ENCODE measurements around the gene SUCNR1.
"Not testable (repeated sequence)": the region's sequence is repeated elsewhere in the genome, so short reads cannot be mapped to it uniquely, and the experiment has no call there.

Gene SUCNR1

GRCh38 chr3:151874079-151874478, 636 bp downstream of the SUCNR1 start:
- peak in 1 of 2 experiments; percentile 27 for DNase-seq

GRCh38 chr3:151875759-151876158, 2.3 kb downstream of the SUCNR1 start:
- peak; percentile 39 to 62 for DNase-seq

GRCh38 chr3:151877269-151877668, 3.8 kb downstream of the SUCNR1 start:
- DNase-seq, result no peak

DNA sequence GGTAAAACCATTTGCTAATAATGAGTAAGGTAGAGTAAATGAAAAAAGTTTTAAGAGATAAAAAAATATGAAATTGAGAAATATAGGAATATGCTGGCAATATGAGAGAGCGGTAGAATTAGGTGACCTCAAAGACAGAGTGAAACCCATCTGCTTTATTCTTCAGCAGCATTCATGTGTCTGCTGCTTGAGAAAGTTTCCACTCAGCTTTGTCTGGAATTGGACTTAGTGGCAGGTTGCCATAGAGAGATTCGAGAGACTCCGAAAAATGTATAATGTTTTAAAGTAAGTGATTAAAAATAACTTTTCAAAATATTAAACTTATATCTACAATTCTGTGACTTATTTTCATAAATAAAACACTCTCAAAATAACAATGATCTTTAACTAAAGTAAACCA, 5.0 kb downstream of the SUCNR1 start:
- no peak for DNase-seq

DNA sequence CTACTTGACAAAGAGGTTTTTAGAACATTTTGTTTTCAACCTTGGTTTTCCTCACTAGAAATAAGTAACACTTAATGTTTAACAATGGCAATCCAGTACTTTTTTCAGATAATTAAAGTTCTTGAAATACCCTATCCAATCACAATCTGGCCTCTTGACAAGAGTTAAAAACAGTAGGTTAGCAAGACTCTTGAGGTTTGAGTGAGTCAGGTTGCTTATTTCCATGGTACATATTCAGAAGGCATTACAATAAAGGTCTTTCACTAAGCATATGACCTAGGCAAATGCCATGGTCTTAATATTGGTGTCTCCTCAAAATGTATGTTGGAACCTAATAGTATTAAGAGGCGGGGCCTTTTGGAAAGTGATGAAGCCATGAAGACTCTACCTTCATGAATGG, 5.6 kb downstream of the SUCNR1 start:
- DNase-seq, result no peak

DNA sequence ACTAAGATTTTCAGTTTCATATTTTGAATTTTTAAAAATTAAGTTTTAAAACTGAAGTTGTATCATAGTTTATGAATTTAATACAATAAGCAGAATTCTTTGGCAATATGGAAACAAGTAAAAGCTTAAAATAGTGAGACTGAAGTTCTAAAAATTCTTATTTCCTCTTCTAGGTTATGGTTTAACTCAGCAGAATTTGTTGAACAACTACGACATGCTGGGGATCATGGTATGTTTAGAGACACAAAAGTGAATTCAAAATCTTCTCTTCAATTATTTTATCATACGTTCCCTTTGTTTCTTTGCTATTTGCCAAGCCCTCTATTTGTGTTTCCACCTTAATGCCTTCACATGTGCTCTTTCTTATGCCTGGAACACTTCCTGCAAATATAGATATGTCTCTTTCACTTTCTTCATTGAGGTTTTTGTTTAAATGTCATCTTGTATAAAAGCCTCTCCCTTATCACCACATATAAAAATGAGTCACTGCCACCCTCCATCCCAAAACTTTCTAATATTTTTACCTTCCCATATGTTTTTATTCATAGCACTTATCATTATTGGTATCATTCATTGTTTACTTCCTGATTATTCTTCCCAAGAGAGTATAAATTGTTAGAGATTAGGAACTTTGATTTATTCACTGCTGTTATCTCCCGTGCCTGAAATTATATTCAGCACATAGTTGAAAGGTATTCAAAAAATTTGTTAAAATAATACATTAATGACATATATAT, 6.4 kb downstream of the SUCNR1 start:
- no peak for DNase-seq

DNA sequence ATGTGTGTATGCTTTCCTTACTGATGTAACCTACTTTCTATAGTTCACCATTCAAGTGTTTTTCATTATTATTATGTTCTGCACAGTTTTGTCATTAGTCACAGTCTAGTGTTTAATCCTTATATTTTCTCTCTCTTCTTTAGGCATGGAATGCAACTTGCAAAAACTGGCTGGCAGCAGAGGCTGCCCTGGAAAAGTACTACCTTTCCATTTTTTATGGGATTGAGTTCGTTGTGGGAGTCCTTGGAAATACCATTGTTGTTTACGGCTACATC, 6.9 kb downstream of the SUCNR1 start:
- DNase-seq, result no peak

DNA sequence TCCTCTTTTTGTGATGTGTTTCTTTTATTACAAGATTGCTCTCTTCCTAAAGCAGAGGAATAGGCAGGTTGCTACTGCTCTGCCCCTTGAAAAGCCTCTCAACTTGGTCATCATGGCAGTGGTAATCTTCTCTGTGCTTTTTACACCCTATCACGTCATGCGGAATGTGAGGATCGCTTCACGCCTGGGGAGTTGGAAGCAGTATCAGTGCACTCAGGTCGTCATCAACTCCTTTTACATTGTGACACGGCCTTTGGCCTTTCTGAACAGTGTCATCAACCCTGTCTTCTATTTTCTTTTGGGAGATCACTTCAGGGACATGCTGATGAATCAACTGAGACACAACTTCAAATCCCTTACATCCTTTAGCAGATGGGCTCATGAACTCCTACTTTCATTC, 7.7 kb downstream of the SUCNR1 start:
- no peak for DNase-seq

DNA sequence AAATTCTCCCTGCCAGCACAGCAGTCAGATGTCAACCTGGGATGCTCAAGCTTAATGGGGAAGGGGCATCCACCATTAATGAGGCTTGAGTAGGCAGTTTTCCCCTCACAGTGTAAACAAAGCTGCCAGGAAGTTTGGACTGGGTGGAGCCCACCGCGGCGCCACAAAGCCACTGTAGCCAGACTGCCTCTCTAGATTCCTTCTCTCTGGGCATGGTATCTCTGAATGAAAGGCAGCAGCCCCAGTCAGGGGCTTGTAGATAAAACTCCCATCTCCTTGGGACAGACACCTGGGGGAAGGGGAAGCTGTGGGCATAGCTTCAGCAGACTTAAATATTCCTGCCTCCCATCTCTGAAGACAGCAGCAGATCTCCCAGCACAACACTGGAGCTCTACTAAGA, 12.0 kb downstream of the SUCNR1 start:
- DNase-seq, result not testable (repeated sequence)

DNA sequence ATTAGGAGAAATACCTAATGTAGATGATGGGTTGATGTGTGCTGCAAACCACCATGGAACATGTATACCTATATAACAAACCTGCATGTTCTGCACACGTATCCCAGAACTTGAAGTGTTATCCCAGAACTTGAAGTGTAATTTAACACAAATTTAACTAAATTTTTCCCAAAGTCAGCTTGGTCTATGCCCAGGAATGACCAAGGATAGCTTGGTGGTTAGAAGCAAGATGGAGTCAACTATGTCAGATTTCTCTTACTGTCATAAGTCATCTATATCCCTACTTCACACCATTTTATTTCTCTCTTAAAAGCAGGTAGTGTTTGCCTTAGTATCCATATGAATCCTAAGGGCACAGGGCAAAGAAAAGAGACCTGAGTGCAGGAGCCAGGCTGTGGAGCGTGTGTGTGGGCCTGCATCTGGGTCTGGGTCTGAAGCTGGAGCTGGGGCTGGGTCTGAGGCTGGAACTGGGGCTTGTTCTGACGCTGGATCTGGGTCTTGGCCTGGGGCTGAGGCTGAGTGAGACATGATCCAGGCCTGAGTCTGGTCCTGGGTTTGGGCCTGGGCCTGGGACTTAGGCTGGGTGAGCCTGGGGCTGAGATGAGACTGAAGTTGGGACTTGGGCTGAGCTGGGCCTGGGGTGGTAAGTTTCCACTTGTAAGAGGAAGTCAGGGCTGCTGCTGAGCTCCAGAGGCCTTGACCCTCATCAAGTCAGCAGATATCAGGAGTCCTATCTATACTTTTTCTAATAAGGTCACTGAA, 14.2 kb downstream of the SUCNR1 start:
- not testable (repeated sequence) for DNase-seq

GRCh38 chr3:151890721-151891141, 17.3 kb downstream of the SUCNR1 start:
- DNase-seq, result peak in 1 of 2 experiments; percentile 14

DNA sequence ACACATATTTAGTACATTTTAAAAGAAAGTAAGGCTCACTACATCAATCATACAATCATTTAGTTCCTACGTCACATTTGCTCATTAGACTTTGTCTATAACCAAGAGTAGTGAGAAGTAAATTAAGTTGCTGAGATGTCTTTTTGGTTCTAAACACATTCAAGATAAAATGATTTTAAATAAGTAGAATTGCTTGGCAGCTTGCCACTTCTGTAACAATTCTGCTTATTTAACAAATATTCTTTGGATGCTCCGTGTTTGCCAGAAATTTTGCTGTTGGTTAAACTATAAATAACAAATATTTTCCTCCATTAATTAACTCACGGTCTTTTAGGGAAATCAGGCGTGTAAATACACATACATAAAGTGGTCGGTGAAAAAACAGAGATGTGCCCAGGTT, 18.3 kb downstream of the SUCNR1 start:
- no peak for DNase-seq

GRCh38 chr3:151894219-151894618, 20.8 kb downstream of the SUCNR1 start:
- DNase-seq, result no peak

DNA sequence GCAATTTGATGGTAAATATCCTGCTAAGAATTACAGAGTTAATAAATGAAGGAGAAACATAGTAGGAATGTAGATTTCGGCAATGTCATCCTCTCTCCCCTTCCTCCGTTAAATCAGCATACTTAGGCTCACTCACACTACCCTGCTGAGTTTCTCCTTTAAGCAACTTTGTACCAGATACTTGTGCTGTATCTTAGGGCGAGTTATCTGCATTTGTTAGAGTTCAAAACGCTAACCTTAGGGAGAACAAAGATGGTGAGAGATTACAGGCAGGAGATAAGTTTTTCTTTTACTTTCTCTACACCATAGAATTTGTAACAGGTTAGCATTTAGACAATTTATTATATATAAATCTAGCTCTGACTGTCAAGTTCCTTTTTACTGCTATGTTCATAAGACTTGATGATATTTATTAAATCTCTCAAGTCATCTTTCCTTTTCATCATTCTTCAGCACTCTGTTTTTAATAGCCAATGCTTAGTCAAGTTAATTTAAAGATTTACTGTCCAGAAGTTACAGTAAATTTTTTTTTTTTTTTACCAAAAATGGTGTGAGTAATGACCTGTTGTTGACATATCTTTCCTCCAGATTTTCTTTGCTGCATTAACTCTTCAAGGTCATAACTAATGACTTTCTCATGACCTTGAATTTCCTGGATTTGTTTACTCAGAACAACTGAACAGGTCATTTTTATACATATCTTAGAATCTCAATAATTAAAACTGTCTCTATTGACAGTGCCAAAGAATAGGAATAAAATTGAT, 22.2 kb downstream of the SUCNR1 start:
- DNase-seq, result no peak

GRCh38 chr3:151896246-151897012, 23.0 kb downstream of the SUCNR1 start:
- peak; percentile 22 to 58 for DNase-seq

- not testable (repeated sequence) for DNase-seq
Measured at GRCh38 chr3:151898121-151898520, 24.7 kb downstream of the SUCNR1 start.

DNA sequence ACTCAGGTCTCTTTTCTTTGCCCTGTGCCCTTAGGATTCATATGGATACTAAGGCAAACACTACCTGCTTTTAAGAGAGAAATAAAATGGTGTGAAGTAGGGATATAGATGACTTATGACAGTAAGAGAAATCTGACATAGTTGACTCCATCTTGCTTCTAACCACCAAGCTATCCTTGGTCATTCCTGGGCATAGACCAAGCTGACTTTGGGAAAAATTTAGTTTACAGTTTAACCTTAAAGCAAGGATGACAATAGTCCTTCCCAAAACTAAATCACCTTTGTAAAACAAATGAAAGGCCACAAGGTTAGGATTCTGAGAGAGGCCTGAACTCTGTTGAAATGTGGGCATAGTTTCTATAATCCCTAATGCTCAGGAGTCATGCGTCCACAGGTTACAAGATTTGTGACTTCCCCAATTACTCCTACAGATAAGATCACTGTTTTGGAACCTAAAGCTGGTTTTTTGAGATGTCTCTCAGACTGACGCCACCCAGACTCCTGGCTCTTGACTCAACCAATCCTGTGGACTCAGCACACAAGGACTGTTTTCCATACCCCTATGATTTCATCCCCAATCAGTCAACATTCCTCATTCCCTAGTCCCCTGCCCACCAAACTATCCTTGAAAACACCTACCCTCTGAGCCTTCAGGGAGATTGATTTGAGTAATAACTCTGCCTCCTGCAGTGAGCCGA, 25.3 kb downstream of the SUCNR1 start:
- DNase-seq, result not testable (repeated sequence)

GRCh38 chr3:151899996-151900395, 26.6 kb downstream of the SUCNR1 start:
- DNase-seq, result no peak

- no peak for DNase-seq
Measured at GRCh38 chr3:151900460-151900859, 27.0 kb downstream of the SUCNR1 start.

DNA sequence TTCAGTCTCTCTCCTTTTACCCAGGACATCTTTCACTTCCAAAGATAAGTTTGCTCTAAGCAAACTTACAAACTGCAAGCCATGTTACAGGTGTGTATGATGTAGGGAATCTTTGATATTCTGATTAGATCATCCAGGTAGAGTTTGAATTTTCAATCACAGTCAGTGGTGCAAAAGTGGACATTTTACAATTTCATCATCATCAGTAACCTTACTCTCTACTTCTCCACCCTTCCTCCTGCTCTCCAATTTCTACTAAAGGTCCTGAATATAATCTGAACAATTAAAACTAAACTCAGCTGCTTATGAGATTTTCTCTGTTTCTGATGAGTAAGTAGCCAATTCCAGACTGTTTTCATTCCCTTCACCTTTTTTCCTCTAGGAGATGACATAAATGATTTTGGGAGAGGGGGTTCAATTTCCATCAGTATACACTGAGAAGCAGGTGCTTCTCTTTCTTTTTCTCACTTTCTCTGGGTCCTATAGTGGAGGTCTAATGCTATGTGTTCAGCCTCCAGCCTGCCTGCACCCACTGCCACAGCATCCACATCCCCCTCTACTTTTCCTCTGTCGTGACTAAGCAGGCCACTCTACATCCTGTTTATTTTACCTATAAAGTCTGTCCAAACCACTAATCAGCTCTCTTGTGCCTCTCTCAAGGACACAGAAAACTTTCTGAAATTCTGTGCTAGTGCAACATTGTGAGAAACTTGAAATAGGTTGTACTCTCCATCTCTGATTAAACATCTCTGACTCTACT, 27.6 kb downstream of the SUCNR1 start:
- DNase-seq, result no peak

GRCh38 chr3:151901644-151902285, 28.3 kb downstream of the SUCNR1 start:
- no peak for DNase-seq

Data from NCI-H526 (cell line).